Left renal pelvis (tissue), 4 donors: ENCODE results near the gene RALGAPA2. TPM values are rescaled to one million over a fixed set of nuclear protein-coding genes. Genes with fewer than 3 reads are reported as not detected.

ENCODE experiments used
- DNase-seq, 4 donors: peaks; one replicate each; pipeline ENCODE4 v3.0.0-alpha.2; 2013; ENCODE audit warnings: low read depth in 4 of 4, low spot score in 3 of 4
- polyA plus RNA-seq, 4 donors: library from polyadenylated mRNA; unstranded; fragments of 120-200 nt; gene quantifications; one replicate each; pipeline ENCODE4 v1.2.1, GENCODE V29; 2013; ENCODE audit not compliant: insufficient read length in 4 of 4

RALGAPA2 gene
- polyA plus RNA-seq, 4 donors, result 8.6 to 21.8 (median 19.4) TPM

- DNase-seq, result no peak
Observed at GRCh38 chr20:20505554-20505953, 206.9 kb downstream of the RALGAPA2 start.

- no peak for DNase-seq
Observed at GRCh38 chr20:20503777-20504530, 208.5 kb downstream of the RALGAPA2 start.

- DNase-seq, result no peak
Observed at GRCh38 chr20:20501128-20501527, 211.3 kb downstream of the RALGAPA2 start.

GRCh38 chr20:20500312-20500711 is 212.1 kb downstream of the RALGAPA2 start:
- DNase-seq, result no peak

- DNase-seq, result no peak
Observed at GRCh38 chr20:20499439-20499838, 213.0 kb downstream of the RALGAPA2 start.

GRCh38 chr20:20498076-20498861 is 214.2 kb downstream of the RALGAPA2 start:
- no peak for DNase-seq

GRCh38 chr20:20497242-20497978 is 215.0 kb downstream of the RALGAPA2 start:
- DNase-seq, result no peak

- no peak for DNase-seq
Observed at GRCh38 chr20:20495729-20496503, 216.5 kb downstream of the RALGAPA2 start.

- DNase-seq, result no peak
Observed at GRCh38 chr20:20493701-20494100, 218.7 kb downstream of the RALGAPA2 start.

GRCh38 chr20:20492521-20493332 is 219.7 kb downstream of the RALGAPA2 start:
- no peak for DNase-seq

- DNase-seq, result no peak
Observed at GRCh38 chr20:20491784-20492264, 220.6 kb downstream of the RALGAPA2 start.

GRCh38 chr20:20491110-20491783 is 221.2 kb downstream of the RALGAPA2 start:
- no peak for DNase-seq

GRCh38 chr20:20490673-20491072 is 221.8 kb downstream of the RALGAPA2 start:
- DNase-seq, result no peak

GRCh38 chr20:20489648-20490341 is 222.6 kb downstream of the RALGAPA2 start:
- no peak for DNase-seq

GRCh38 chr20:20489054-20489453 is 223.4 kb downstream of the RALGAPA2 start:
- DNase-seq, result no peak

GRCh38 chr20:20488388-20488787 is 224.1 kb downstream of the RALGAPA2 start:
- no peak for DNase-seq

GRCh38 chr20:20487811-20488210 is 224.6 kb downstream of the RALGAPA2 start:
- DNase-seq, result no peak

GRCh38 chr20:20483328-20483727 is 229.1 kb downstream of the RALGAPA2 start:
- DNase-seq, result no peak
